Gastroesophageal sphincter (tissue), 3 donors: Measurements from ENCODE around the gene NECTIN1.

Source experiments
- POLR2A ChIP-seq, 2 donors: fragments of 450-650 bp; IDR thresholded peaks; one replicate each; pipeline ENCODE4 v1.6.1; 2017; ENCODE audit warnings: antibody characterized with exemption in 2 of 2, mild to moderate bottlenecking in 2 of 2, moderate library complexity in 1 of 2
- POLR2AphosphoS5 ChIP-seq: sonication (generic); formaldehyde crosslinking; IDR thresholded peaks from one replicate; pipeline ENCODE4 v1.6.1; 2017; ENCODE audit warnings: antibody characterized with exemption
- TF ChIP-seq, protein P1 (sequence below), 4 experiments: fragments of 200-600 bp in 2 of 4; fragments of 450-650 bp in 2 of 4; sonication (generic) in 1 of 4; IDR thresholded peaks; one replicate each; pipeline ENCODE4 v1.5.1; 2017 to 2019; ENCODE audit warnings: antibody characterized with exemption in 4 of 4, mild to moderate bottlenecking in 2 of 4, moderate library complexity in 2 of 4

DNA sequence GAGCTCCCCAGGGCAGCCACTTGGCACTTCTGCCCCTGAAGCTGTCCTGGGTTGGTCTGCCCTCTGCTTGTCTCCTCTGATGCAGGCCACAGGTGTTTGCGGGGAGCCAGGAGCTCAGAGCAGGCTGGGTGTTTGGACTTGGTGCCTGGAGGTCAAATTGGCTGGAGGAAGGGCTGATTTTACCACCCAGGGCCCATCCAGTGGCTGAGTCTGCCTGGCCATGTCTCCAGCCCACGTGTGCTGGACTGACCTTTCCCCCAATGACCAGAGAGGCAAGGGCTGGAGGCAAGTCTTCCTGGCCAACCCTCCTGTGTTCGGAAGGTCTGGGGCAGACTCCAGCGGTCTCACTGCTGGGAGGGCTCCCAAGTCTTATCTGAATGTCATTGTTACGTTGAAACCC lies 84.0 kb downstream of the NECTIN1 start:
- TF ChIP-seq, protein P1, sequence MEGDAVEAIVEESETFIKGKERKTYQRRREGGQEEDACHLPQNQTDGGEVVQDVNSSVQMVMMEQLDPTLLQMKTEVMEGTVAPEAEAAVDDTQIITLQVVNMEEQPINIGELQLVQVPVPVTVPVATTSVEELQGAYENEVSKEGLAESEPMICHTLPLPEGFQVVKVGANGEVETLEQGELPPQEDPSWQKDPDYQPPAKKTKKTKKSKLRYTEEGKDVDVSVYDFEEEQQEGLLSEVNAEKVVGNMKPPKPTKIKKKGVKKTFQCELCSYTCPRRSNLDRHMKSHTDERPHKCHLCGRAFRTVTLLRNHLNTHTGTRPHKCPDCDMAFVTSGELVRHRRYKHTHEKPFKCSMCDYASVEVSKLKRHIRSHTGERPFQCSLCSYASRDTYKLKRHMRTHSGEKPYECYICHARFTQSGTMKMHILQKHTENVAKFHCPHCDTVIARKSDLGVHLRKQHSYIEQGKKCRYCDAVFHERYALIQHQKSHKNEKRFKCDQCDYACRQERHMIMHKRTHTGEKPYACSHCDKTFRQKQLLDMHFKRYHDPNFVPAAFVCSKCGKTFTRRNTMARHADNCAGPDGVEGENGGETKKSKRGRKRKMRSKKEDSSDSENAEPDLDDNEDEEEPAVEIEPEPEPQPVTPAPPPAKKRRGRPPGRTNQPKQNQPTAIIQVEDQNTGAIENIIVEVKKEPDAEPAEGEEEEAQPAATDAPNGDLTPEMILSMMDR (IDR thresholded peaks at IDR 0.05), result no peak
- TF ChIP-seq POLR2A (IDR thresholded peaks at IDR 0.05), result no peak
- no peak for TF ChIP-seq POLR2AphosphoS5
